Measurements from ENCODE around the gene TM2D3. TPM values are rescaled to one million over a fixed set of nuclear protein-coding genes. Genes with fewer than 3 reads are reported as not detected.

The TM2D3 gene
- total and polyA plus RNA-seq, 9 donors = 46.0 to 76.9 (median 57.3) TPM

- Histone ChIP-seq H3K36me3 (no peaks in the 10 kb centered on the region), H3K4me1 (ENCODE audit: insufficient read depth) (peaks cover 11% of the 10 kb centered on the region), H3K27ac (no peak overlapping the region), H3K27me3 (no peaks in the 10 kb centered on the region), H3K9me3 (no peaks in the 10 kb centered on the region), H3K4me3 (no peak overlapping the region)
- WGBS, 3 donors = 91 to 94% (median 91%) methylated on average over 6 of the region's 6 CpGs
- TF ChIP-seq POLR2A (IDR thresholded peaks at IDR 0.05) = no peak
- TF ChIP-seq CTCF (IDR thresholded peaks at IDR 0.05) = no peak
- TF ChIP-seq EP300 (IDR thresholded peaks at IDR 0.05) = no peak
- DNase-seq = no peak
- intact Hi-C loops (cut with DNase I) = no loop called here
Measured at GRCh38 chr15:101619615-101619865, 32.6 kb downstream of the TM2D3 start.

- intact Hi-C loops (cut with DNase I) = no loop called here
- no peak for DNase-seq
- Histone ChIP-seq H3K27me3 (no peaks in the 10 kb centered on the region), H3K4me3 (no peak overlapping the region), H3K4me1 (ENCODE audit: insufficient read depth) (peaks cover 11% of the 10 kb centered on the region), H3K36me3 (no peaks in the 10 kb centered on the region), H3K27ac (no peak overlapping the region), H3K9me3 (no peaks in the 10 kb centered on the region)
- no peak for TF ChIP-seq CTCF (IDR thresholded peaks at IDR 0.05)
- no peak for TF ChIP-seq POLR2A (IDR thresholded peaks at IDR 0.05)
- TF ChIP-seq EP300 (IDR thresholded peaks at IDR 0.05) = no peak
- 81 to 88% (median 83%) methylated on average over 13 of the region's 13 CpGs for WGBS, 3 donors
Measured at GRCh38 chr15:101618851-101619614, 33.1 kb downstream of the TM2D3 start.

- no peaks in the 10 kb centered on the region for H3K9me3 ChIP-seq
- DNase-seq = no peak
- H3K27ac ChIP-seq = no peak overlapping the region
- 82 to 91% (median 84%) methylated on average over 10 of the region's 10 CpGs for WGBS, 3 donors
- no peak for TF ChIP-seq CTCF (IDR thresholded peaks at IDR 0.05)
- H3K4me3 ChIP-seq = no peak overlapping the region
- no peaks in the 10 kb centered on the region for H3K36me3 ChIP-seq
- peaks cover 11% of the 10 kb centered on the region for H3K4me1 ChIP-seq (ENCODE audit: insufficient read depth)
- intact Hi-C loops (cut with DNase I) = no loop called here
- H3K27me3 ChIP-seq = no peaks in the 10 kb centered on the region
Measured at GRCh38 chr15:101618076-101618475, 34.1 kb downstream of the TM2D3 start.

GRCh38 chr15:101617390-101617965, 34.7 kb downstream of the TM2D3 start:
- 35 to 58% (median 43%) methylated on average over 16 to 17 of the region's 17 CpGs for WGBS, 3 donors
- DNase-seq = peak in 1 of 5 donors; percentile 29
- TF ChIP-seq CTCF (IDR thresholded peaks at IDR 0.05) = no peak
- TF ChIP-seq POLR2A (IDR thresholded peaks at IDR 0.05) = no peak
- TF ChIP-seq EP300 (IDR thresholded peaks at IDR 0.05) = no peak

More at GRCh38 chr15:101617390-101617965, 34.7 kb downstream of the TM2D3 start:
- Histone ChIP-seq H3K36me3 (no peaks in the 10 kb centered on the region), H3K9me3 (no peaks in the 10 kb centered on the region), H3K4me1 (ENCODE audit: insufficient read depth) (peaks cover 11% of the 10 kb centered on the region), H3K4me3 (no peak overlapping the region), H3K27me3 (no peaks in the 10 kb centered on the region), H3K27ac (no peak overlapping the region)
- intact Hi-C loops (cut with DNase I) = no loop called here

All from ovary (tissue), 9 donors.